ENCODE results near the gene PLEKHA7. TPM values are rescaled to one million over a fixed set of nuclear protein-coding genes. Genes with fewer than 3 reads are reported as not detected.

The PLEKHA7 gene
- total and polyA plus RNA-seq, 2 of the 13 experiments (the other 11 are each of a cell fraction or from before 2014, with no cell fraction given): 17.5 to 18.7 TPM

DNA sequence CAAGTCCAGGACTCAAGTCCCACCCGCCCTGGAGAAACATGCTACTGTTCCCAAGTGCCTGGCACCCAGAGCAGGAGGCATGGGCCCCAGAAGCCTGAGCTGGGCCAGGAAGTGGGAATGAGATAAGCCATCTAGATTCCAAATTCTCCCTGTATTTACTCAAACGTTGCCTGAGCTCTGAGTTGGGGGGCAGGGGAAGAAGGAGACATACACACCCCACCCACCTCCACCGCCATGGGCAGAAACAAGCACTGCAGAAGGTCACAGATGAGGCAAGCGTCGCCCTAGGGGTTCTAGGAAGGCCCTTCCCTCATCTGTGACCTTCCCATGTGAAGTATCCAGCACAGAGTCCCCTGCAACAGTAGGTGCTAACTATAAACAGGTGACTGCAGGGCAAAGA, 54.0 kb downstream of the PLEKHA7 start (continued):
- TF ChIP-seq MTA1 (CRISPR knock-in tag; IDR thresholded peaks at IDR 0.05; ENCODE audit: borderline replicate concordance) (0 out of 2 replicates have a peak, but pooled peaks have one; percentile 42), GATAD2A (CRISPR knock-in tag; IDR thresholded peaks at IDR 0.05) (0 out of 2 replicates have a peak, but pooled peaks have one; percentile 17), MXD3 (CRISPR knock-in tag; IDR thresholded peaks at IDR 0.05) (no peak), PAXIP1 (CRISPR knock-in tag; conservative IDR thresholded peaks at IDR 0.05) (0 out of 2 replicates have a peak, but pooled peaks have one; percentile 28), SAP130 (CRISPR knock-in tag; IDR thresholded peaks at IDR 0.05; ENCODE audit: low read depth) (0 out of 2 replicates have a peak, but pooled peaks have one; percentile 13), IRF1 (CRISPR knock-in tag; IDR thresholded peaks at IDR 0.05; ENCODE audit: low read depth) (no peak)
- TF ChIP-seq, protein P1, sequence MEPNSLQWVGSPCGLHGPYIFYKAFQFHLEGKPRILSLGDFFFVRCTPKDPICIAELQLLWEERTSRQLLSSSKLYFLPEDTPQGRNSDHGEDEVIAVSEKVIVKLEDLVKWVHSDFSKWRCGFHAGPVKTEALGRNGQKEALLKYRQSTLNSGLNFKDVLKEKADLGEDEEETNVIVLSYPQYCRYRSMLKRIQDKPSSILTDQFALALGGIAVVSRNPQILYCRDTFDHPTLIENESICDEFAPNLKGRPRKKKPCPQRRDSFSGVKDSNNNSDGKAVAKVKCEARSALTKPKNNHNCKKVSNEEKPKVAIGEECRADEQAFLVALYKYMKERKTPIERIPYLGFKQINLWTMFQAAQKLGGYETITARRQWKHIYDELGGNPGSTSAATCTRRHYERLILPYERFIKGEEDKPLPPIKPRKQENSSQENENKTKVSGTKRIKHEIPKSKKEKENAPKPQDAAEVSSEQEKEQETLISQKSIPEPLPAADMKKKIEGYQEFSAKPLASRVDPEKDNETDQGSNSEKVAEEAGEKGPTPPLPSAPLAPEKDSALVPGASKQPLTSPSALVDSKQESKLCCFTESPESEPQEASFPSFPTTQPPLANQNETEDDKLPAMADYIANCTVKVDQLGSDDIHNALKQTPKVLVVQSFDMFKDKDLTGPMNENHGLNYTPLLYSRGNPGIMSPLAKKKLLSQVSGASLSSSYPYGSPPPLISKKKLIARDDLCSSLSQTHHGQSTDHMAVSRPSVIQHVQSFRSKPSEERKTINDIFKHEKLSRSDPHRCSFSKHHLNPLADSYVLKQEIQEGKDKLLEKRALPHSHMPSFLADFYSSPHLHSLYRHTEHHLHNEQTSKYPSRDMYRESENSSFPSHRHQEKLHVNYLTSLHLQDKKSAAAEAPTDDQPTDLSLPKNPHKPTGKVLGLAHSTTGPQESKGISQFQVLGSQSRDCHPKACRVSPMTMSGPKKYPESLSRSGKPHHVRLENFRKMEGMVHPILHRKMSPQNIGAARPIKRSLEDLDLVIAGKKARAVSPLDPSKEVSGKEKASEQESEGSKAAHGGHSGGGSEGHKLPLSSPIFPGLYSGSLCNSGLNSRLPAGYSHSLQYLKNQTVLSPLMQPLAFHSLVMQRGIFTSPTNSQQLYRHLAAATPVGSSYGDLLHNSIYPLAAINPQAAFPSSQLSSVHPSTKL (CRISPR knock-in tag; IDR thresholded peaks at IDR 0.05): 0 out of 2 replicates have a peak, but pooled peaks have one; percentile 11
- TF ChIP-seq, protein P2, sequence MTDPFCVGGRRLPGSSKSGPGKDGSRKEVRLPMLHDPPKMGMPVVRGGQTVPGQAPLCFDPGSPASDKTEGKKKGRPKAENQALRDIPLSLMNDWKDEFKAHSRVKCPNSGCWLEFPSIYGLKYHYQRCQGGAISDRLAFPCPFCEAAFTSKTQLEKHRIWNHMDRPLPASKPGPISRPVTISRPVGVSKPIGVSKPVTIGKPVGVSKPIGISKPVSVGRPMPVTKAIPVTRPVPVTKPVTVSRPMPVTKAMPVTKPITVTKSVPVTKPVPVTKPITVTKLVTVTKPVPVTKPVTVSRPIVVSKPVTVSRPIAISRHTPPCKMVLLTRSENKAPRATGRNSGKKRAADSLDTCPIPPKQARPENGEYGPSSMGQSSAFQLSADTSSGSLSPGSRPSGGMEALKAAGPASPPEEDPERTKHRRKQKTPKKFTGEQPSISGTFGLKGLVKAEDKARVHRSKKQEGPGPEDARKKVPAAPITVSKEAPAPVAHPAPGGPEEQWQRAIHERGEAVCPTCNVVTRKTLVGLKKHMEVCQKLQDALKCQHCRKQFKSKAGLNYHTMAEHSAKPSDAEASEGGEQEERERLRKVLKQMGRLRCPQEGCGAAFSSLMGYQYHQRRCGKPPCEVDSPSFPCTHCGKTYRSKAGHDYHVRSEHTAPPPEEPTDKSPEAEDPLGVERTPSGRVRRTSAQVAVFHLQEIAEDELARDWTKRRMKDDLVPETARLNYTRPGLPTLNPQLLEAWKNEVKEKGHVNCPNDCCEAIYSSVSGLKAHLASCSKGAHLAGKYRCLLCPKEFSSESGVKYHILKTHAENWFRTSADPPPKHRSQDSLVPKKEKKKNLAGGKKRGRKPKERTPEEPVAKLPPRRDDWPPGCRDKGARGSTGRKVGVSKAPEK (CRISPR knock-in tag; IDR thresholded peaks at IDR 0.05; ENCODE audit: borderline replicate concordance): no peak
- TF ChIP-seq, protein P3, sequence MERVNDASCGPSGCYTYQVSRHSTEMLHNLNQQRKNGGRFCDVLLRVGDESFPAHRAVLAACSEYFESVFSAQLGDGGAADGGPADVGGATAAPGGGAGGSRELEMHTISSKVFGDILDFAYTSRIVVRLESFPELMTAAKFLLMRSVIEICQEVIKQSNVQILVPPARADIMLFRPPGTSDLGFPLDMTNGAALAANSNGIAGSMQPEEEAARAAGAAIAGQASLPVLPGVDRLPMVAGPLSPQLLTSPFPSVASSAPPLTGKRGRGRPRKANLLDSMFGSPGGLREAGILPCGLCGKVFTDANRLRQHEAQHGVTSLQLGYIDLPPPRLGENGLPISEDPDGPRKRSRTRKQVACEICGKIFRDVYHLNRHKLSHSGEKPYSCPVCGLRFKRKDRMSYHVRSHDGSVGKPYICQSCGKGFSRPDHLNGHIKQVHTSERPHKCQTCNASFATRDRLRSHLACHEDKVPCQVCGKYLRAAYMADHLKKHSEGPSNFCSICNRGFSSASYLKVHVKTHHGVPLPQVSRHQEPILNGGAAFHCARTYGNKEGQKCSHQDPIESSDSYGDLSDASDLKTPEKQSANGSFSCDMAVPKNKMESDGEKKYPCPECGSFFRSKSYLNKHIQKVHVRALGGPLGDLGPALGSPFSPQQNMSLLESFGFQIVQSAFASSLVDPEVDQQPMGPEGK (CRISPR knock-in tag; IDR thresholded peaks at IDR 0.05): peak; percentile 85
